VCaP (cell line): ENCODE measurements around the gene CLEC20A.

Experiments
- H3K27ac ChIP-seq: fragments of 450-650 bp; 2 replicates; pipeline ENCODE4 v1.5.1; 2017
- TF ChIP-seq, protein P1 (sequence below): fragments of 450-650 bp; conservative IDR thresholded peaks from 2 replicates; pipeline ENCODE4 v1.5.1; 2017; ENCODE audit warnings: mild to moderate bottlenecking, moderate library complexity

CLEC20A gene

DNA sequence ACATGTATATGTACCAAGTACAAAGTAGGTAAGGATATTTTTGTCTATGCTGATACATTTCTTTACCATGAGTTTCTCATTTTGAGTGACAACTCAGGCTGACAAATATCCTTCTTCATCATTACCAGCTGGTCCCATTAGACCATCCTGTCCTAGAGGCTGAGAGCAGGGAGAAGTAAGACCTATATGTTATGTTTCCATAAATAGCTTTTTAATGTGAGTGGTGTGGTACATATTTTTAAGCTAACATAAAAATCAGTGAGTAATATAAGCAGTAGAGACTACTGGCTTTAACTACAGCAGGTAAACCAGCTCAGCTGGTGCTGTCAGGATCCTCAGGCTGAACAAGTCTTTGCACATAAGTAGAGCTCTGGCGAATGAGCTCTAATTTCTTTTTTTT is 62.4 kb downstream of the CLEC20A start:
- TF ChIP-seq, protein P1, sequence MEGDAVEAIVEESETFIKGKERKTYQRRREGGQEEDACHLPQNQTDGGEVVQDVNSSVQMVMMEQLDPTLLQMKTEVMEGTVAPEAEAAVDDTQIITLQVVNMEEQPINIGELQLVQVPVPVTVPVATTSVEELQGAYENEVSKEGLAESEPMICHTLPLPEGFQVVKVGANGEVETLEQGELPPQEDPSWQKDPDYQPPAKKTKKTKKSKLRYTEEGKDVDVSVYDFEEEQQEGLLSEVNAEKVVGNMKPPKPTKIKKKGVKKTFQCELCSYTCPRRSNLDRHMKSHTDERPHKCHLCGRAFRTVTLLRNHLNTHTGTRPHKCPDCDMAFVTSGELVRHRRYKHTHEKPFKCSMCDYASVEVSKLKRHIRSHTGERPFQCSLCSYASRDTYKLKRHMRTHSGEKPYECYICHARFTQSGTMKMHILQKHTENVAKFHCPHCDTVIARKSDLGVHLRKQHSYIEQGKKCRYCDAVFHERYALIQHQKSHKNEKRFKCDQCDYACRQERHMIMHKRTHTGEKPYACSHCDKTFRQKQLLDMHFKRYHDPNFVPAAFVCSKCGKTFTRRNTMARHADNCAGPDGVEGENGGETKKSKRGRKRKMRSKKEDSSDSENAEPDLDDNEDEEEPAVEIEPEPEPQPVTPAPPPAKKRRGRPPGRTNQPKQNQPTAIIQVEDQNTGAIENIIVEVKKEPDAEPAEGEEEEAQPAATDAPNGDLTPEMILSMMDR: no peak
- no peak overlapping the region for H3K27ac ChIP-seq
